A549 (cell line): Measurements from ENCODE around the gene PHF2. TPM values are rescaled to one million over a fixed set of nuclear protein-coding genes. Genes with fewer than 3 reads are reported as not detected.

Experiments
- ATAC-seq, 2 experiments: fragments of 200-7000 bp in 1 of 2; fragments of >200 bp in 1 of 2; cut with Nextera tagmentation in 1 of 2; cut with Tn5 transposase in 1 of 2; 3 replicates each; pipeline versions ENCODE4 v1.8.0 to v1.9.1; 2018 to 2020; ENCODE audit warnings: mild to moderate bottlenecking in 1 of 2, moderate library complexity in 1 of 2
- CTCF ChIA-PET: fragments of 300-600 bp; sonication (Branson Sonifier 250); formaldehyde crosslinking; extraction: SDS; loops from one replicate; lab custom pipeline; 2021; ENCODE audit warnings: antibody characterized with exemption, inconsistent platforms; lab: Yijun Ruan, JAX
- POLR2A ChIA-PET: fragments of 350-600 bp; formaldehyde crosslinking; extraction: SDS; loops from one replicate; lab custom pipeline; 2021; ENCODE audit warnings: antibody characterized with exemption, inconsistent platforms; lab: Yijun Ruan, JAX
- DNase-seq, 2 experiments: peaks; one replicate each; pipeline versions ENCODE4 v3.0.0 to v3.0.0-alpha.2; 2011 to 2016; ENCODE audit warnings: low read depth in 1 of 2, low spot score in 1 of 2
- FAIRE-seq: peaks from 2 replicates; lab custom pipeline; 2011; peaks lifted over from hg19 to GRCh38; lab: Jason Lieb, UNC
- H3K27ac ChIP-seq, 2 experiments: fragments of >200 bp; sonication (Bioruptor Twin); formaldehyde crosslinking; 3 replicates each; pipeline ENCODE4 v1.5.1; 2016 to 2017
- H3K4me1 ChIP-seq: fragments of >200 bp; sonication (Bioruptor Twin); formaldehyde crosslinking; 3 replicates; pipeline ENCODE4 v1.6.1; 2016
- H3K4me2 ChIP-seq: fragments of >200 bp; sonication (Bioruptor Twin); formaldehyde crosslinking; 3 replicates; pipeline ENCODE4 v1.6.1; 2016
- H3K4me3 ChIP-seq: fragments of >200 bp; sonication (Bioruptor Twin); formaldehyde crosslinking; 3 replicates; pipeline ENCODE4 v1.5.1; 2016
- H3K9me3 ChIP-seq: fragments of >200 bp; sonication (Bioruptor Twin); formaldehyde crosslinking; 3 replicates; pipeline ENCODE4 v1.6.1; 2016
- BHLHE40 ChIP-seq: IDR thresholded peaks from 2 replicates; pipeline ENCODE4 v1.6.1; 2012; ENCODE audit warnings: low read depth, low read length, inconsistent platforms
- CBX2 ChIP-seq: fragments of 200-600 bp; sonication (generic); IDR thresholded peaks from 2 replicates; pipeline ENCODE4 v1.6.1; 2016; ENCODE audit warnings: low read depth, mild to moderate bottlenecking, borderline replicate concordance
- CEBPB ChIP-seq, 2 experiments: fragments of >200 bp in 1 of 2; sonication (Bioruptor Twin) in 1 of 2; formaldehyde crosslinking in 1 of 2; IDR thresholded peaks; 2 replicates each; pipeline ENCODE4 v1.6.1; 2012 to 2016
- E2F6 ChIP-seq: IDR thresholded peaks from 2 replicates; pipeline ENCODE4 v1.6.1; 2012; ENCODE audit warnings: low read depth, borderline replicate concordance
- ELK1 ChIP-seq: fragments of 150-350 bp; IDR thresholded peaks from 2 replicates; pipeline ENCODE4 v1.6.1; 2014; ENCODE audit warnings: low read depth, mild to moderate bottlenecking, low read length
- FOXS1 ChIP-seq: fragments of 250-450 bp; sonication (Bioruptor Pico); IDR thresholded peaks from 2 replicates; pipeline ENCODE4 v1.5.0; 2020; ENCODE audit warnings: mild to moderate bottlenecking, moderate library complexity
- GATA3 ChIP-seq: IDR thresholded peaks from 2 replicates; pipeline ENCODE4 v1.6.1; 2012; ENCODE audit warnings: borderline replicate concordance
- JUNB ChIP-seq: fragments of >200 bp; sonication (Bioruptor Twin); formaldehyde crosslinking; IDR thresholded peaks from 2 replicates; pipeline ENCODE4 v1.6.1; 2016
- KDM5A ChIP-seq: fragments of 200-600 bp; sonication (generic); IDR thresholded peaks from 2 replicates; pipeline ENCODE4 v1.6.1; 2016; ENCODE audit warnings: antibody characterized with exemption, mild to moderate bottlenecking
- MAFK ChIP-seq: fragments of 450-650 bp; IDR thresholded peaks from 2 replicates; pipeline ENCODE4 v1.6.1; 2014; ENCODE audit not compliant: partially characterized antibody
- MAX ChIP-seq: IDR thresholded peaks from 2 replicates; pipeline ENCODE4 v1.6.1; 2012
- MYC ChIP-seq: IDR thresholded peaks from 2 replicates; pipeline ENCODE4 v1.6.1; 2012; ENCODE audit warnings: mild to moderate bottlenecking, inconsistent platforms, low read length, improper control_type of control experiment, borderline replicate concordance
- NFE2L2 ChIP-seq: fragments of 150-350 bp; conservative IDR thresholded peaks from 2 replicates; pipeline ENCODE4 v1.6.1; 2014; ENCODE audit warnings: low read length
- NPAS2 ChIP-seq: fragments of 250-450 bp; sonication (Bioruptor Pico); IDR thresholded peaks from 2 replicates; pipeline ENCODE4 v1.8.0; 2022; ENCODE audit warnings: mild to moderate bottlenecking, moderate library complexity, borderline replicate concordance
- PBX3 ChIP-seq: IDR thresholded peaks from 2 replicates; pipeline ENCODE4 v1.6.1; 2012
- PHF8 ChIP-seq: fragments of 200-600 bp; sonication (generic); IDR thresholded peaks from 2 replicates; pipeline ENCODE4 v1.6.1; 2016; ENCODE audit warnings: low read depth, mild to moderate bottlenecking, antibody characterized with exemption, moderate library complexity, borderline replicate concordance
- POLR2A ChIP-seq: IDR thresholded peaks from 2 replicates; pipeline ENCODE4 v1.6.1; 2012; ENCODE audit warnings: mild to moderate bottlenecking, low read length
- POLR2AphosphoS2 ChIP-seq: conservative IDR thresholded peaks from 2 replicates; pipeline ENCODE4 v1.6.1; 2012; ENCODE audit warnings: low read length, improper control_type of control experiment, inconsistent platforms
- RAD21 ChIP-seq, 2 experiments: fragments of >200 bp in 1 of 2; sonication (Bioruptor Twin) in 1 of 2; formaldehyde crosslinking in 1 of 2; IDR thresholded peaks in 1 of 2; conservative IDR thresholded peaks in 1 of 2; 2 replicates in 1 of 2; 3 replicates in 1 of 2; pipeline ENCODE4 v1.6.1; 2012 to 2018; ENCODE audit warnings: inconsistent platforms in 1 of 2
- REST ChIP-seq: fragments of 200-600 bp; sonication (generic); IDR thresholded peaks from 2 replicates; pipeline ENCODE4 v1.6.1; 2016; ENCODE audit warnings: antibody characterized with exemption, mild to moderate bottlenecking, moderate library complexity
- RFX5 ChIP-seq: fragments of 450-650 bp; IDR thresholded peaks from 2 replicates; pipeline ENCODE4 v1.7.1; 2014; ENCODE audit warnings: antibody characterized with exemption, mild to moderate bottlenecking, moderate library complexity
- RNF2 ChIP-seq: fragments of 200-600 bp; sonication (generic); IDR thresholded peaks from 2 replicates; pipeline ENCODE4 v1.6.1; 2016; ENCODE audit warnings: low read depth, mild to moderate bottlenecking, antibody characterized with exemption, moderate library complexity, borderline replicate concordance
- TFCP2L1 ChIP-seq: fragments of 250-450 bp; sonication (Bioruptor Pico); IDR thresholded peaks from 2 replicates; pipeline ENCODE4 v1.5.0; 2021; ENCODE audit warnings: mild to moderate bottlenecking
- TP53 ChIP-seq: fragments of 250-450 bp; sonication (Bioruptor Pico); IDR thresholded peaks from 2 replicates; pipeline ENCODE4 v1.5.0; 2021; ENCODE audit warnings: mild to moderate bottlenecking, moderate library complexity
- ZC3H11A ChIP-seq: fragments of 450-650 bp; IDR thresholded peaks from 2 replicates; pipeline ENCODE4 v1.6.1; 2014; ENCODE audit warnings: antibody characterized with exemption, mild to moderate bottlenecking
- ZNF302 ChIP-seq: fragments of 250-450 bp; sonication (Bioruptor Pico); IDR thresholded peaks from 2 replicates; pipeline ENCODE4 v1.9.0; 2021; ENCODE audit warnings: inconsistent platforms, mild to moderate bottlenecking, moderate library complexity
- ZSCAN20 ChIP-seq: fragments of 250-450 bp; sonication (Bioruptor Pico); IDR thresholded peaks from 2 replicates; pipeline ENCODE4 v1.8.0; 2022; ENCODE audit warnings: mild to moderate bottlenecking, moderate library complexity
- WGBS: methylation state at CpG from one replicate; pipeline ENCODE4 v1.1.6; 2017; ENCODE audit errors: missing lambda C conversion rate; 5-methylcytosine and 5-hydroxymethylcytosine counted together
- polyA plus RNA-seq, 4 experiments: library from polyadenylated mRNA; depleted of rRNA in 3 of 4; stranded (reverse); fragments of >200 nt; fragmentation: RNase III in 1 of 4; extraction: RNeasy Plus Mini Kit Qiagen cat#74134 plus additional on column Dnase treatment in 1 of 4; gene quantifications; 2 replicates in 3 of 4; 3 replicates in 1 of 4; pipeline ENCODE4 v1.2.3, GENCODE V29; 2011 to 2017

PHF2 gene
- polyA plus RNA-seq, 2 of the 4 experiments (the other 2 are of a cell fraction): 9.6 to 12.2 TPM

GRCh38 chr9:93663877-93664548 lies 87.6 kb downstream of the PHF2 start:
- Histone ChIP-seq H3K4me3 (no peak overlapping the region), H3K27ac (no peak overlapping the region), H3K4me2 (no peak overlapping the region), H3K9me3 (no peaks in the 10 kb centered on the region), H3K4me1 (no peaks in the 10 kb centered on the region)
- CTCF ChIA-PET: interaction anchor here (1.7 to 1.8 kb wide), 2 partner anchors 17 kb away, joined by 7 to 10 read pairs; no protein-coding TSS in a partner anchor
- no peak for ATAC-seq
- WGBS: 90% methylated on average over 13 of the region's 16 CpGs
- POLR2A ChIA-PET: no interaction called here
- TF ChIP-seq ZNF302 (CRISPR knock-in tag) (no peak), TFCP2L1 (CRISPR knock-in tag) (no peak), MYC (no peak), RFX5 (no peak), BHLHE40 (no peak), FOXS1 (CRISPR knock-in tag) (no peak), E2F6 (no peak), PBX3 (no peak), ELK1 (no peak), JUNB (no peak), MAX (no peak), ZSCAN20 (CRISPR knock-in tag) (no peak), ZC3H11A (no peak), REST (no peak), CEBPB (IDR thresholded peaks at IDR 0.05) (no peak), PHF8 (no peak), MAFK (no peak), NPAS2 (CRISPR knock-in tag) (no peak)
- no peak for DNase-seq
- FAIRE-seq: no peak

GRCh38 chr9:93664549-93665120 lies 88.3 kb downstream of the PHF2 start:
- DNase-seq: no peak
- H3K4me2 ChIP-seq: no peak overlapping the region
- ChIA-PET POLR2A (no interaction called here), CTCF (interaction anchor here (0.9 to 1.8 kb wide), 5 partner anchors 11 to 549 kb away, joined by 3 to 10 read pairs (median 3); no protein-coding TSS in a partner anchor)
- no peak for FAIRE-seq
- no peak overlapping the region for H3K4me3 ChIP-seq
- no peak overlapping the region for H3K27ac ChIP-seq
- no peaks in the 10 kb centered on the region for H3K4me1 ChIP-seq
- ATAC-seq: no peak
- no peaks in the 10 kb centered on the region for H3K9me3 ChIP-seq
- WGBS: 95% methylated on average over 15 of the region's 15 CpGs
- TF ChIP-seq NFE2L2 (no peak), PBX3 (no peak), CBX2 (no peak), RNF2 (no peak), KDM5A (no peak), FOXS1 (CRISPR knock-in tag) (no peak), MAX (no peak), RAD21 (conservative IDR thresholded peaks at IDR 0.05 in 1 of 2, IDR thresholded peaks at IDR 0.05 in 1 of 2) (no peak), JUNB (no peak), POLR2A (no peak), NPAS2 (CRISPR knock-in tag) (no peak), TP53 (CRISPR knock-in tag) (no peak), ZSCAN20 (CRISPR knock-in tag) (no peak), GATA3 (no peak), POLR2AphosphoS2 (no peak)
